Measurements from ENCODE around the gene NOP9.

NOP9 gene

DNA sequence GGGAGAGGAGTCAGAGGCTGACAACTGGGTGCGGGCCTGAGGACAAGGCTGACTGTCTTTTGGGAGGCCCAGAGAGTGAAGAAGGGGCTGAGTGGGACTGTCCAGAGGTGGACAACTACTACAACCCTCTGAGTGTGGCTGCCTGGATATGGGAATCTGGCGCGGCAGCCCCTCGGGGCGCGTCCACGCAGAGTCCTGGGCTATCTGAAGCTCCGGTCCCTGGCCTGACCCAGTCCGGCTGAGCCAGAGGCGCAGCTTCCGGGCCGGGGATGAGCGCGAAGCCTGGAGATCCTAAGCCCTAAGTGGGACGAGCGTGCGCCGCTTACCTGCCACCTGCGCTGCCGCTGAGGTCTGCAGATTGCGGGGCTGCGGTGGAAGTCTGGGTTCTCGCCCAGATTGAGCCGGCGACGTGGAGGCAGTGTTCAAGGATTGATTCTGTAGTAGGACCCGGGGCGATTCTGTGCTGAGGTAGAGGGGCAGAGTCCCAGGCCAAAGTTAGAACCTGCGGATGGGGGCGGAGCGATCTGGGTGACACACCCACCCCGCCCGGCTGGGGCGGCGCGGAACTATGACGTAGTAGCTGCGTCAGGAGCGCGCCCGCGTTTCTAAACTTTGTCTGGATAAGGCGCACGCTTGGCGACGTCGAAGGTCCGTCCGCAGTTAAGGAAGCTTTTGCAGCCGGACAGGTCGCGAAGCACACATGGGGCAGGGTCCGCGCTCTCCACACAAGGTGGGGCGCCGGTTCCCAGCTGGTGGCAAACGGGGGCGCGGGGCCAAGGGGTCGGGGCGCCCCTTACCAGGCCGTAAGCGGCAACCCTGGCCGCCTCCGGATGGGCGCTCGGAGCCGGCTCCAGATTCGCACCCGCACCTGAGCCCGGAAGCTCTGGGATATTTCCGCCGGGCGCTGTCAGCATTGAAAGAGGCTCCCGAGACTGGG lies at the start of gene NOP9, which contains the start of gene DHRS1:
NOP9 (plus strand) TSS at position 596 of the 937 bp plus-strand sequence; CDS start at position 701, 105 bp downstream.
DHRS1 (minus strand) TSS at position 526 of the 937 bp plus-strand sequence. CDS start 674 bp downstream, outside the sequence.
- peak; percentile 93 for DNase-seq

DNA sequence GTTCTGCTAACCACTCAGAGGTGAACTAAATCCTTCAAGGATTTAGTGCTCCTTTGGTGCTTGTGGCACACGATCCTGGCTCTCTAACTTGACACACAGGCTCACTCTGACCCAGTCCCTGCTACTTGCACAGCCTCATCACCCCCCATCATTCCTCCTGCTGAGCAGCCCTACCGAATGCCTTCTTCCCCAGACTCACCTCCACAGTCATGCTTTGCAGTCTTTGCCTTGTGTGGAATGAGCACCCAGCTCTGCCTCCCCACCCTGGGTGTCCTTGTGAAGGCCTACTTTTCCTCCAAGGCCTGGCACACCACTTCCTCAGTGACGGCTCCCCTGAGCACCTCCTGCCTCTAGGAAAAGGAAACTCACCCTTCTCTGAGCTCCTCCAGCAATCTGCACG lies 49.3 kb upstream of the NOP9 start:
- no peak for DNase-seq

DNA sequence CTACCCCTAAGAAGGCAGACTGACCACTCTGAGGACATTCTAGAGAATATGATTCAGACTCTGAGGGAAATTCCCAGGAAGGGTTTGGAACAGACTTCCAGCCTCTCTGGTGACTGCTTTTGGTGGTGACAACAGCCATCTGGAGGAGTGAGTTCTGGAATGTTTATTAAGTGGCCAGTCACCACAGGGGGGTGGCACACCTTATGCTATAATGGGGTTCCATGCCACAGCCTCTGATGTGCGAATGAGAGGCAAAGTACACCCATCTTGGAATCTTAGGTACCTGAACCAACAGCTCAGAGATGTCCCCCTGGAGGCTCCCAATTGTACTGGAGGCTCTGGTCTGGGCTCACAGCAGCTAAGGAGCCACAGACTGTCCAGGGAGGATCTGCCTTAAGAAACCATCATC lies 47.8 kb upstream of the NOP9 start:
- DNase-seq, result no peak

- DNase-seq, result no peak
Observed at GRCh38 chr14:24252289-24253124, 47.1 kb upstream of the NOP9 start.

- DNase-seq, result no peak
Observed at GRCh38 chr14:24253936-24254335, 45.7 kb upstream of the NOP9 start.

GRCh38 chr14:24254630-24255392 lies 44.8 kb upstream of the NOP9 start:
- no peak for DNase-seq

DNA sequence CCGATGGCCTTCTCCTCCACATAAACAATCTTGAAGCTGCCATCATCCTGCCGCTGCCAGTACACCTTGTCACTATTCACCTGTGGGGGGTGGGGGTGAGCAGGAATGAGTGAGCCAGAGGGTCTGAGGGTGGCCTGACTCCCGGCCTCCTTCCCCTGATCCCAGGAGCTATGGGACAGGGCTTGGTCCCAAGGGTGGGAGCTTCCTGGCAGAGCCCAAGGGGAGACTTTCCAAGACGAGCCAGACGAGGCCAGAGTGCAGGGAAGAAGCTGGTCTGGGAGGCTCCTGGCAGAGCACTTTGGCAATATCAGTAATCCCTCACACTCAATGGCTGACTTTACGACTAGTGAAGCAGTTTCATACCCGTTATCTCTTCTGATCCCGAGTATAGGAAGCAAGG lies 44.2 kb upstream of the NOP9 start:
- DNase-seq, result no peak

- no peak for DNase-seq
Observed at GRCh38 chr14:24255931-24256711, 43.5 kb upstream of the NOP9 start.

GRCh38 chr14:24256960-24257359 lies 42.7 kb upstream of the NOP9 start:
- no peak for DNase-seq

- DNase-seq, result no peak
Observed at GRCh38 chr14:24258119-24258518, 41.5 kb upstream of the NOP9 start.

DNA sequence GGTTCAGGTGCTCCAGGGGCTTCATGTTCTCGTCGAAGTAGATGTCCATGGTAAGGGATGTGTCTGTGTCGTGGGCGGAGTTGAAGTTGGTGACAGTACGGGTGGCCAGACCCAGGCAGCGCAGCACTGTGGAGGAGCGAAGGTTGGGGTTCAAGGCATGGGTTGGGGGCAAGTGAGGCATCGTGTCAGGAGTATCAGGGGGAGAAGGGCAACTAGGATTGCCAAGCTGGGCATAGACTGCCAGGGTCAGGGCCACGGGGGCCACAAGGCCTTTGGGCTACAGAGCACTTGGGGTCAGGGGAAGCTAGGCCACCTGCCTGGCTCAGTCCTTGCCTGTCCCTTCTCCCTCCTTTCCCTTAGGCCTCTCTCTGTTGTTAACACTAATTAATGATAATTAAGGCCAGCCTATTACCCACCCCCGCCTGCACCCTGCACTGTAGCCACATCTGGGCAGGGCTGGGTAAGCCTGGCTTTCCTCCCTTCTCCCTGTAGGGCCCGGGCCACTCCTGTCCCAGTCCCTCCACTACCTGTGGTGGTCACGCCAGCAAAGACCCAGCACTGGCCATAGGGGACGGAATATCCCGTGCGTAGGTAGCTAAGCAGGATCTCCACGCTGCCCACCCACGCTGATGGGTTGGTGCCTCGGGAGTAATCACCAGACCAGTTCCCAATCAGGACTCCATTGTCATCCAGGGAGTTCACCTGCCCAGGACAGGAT lies 40.9 kb upstream of the NOP9 start:
- no peak for DNase-seq

DNA sequence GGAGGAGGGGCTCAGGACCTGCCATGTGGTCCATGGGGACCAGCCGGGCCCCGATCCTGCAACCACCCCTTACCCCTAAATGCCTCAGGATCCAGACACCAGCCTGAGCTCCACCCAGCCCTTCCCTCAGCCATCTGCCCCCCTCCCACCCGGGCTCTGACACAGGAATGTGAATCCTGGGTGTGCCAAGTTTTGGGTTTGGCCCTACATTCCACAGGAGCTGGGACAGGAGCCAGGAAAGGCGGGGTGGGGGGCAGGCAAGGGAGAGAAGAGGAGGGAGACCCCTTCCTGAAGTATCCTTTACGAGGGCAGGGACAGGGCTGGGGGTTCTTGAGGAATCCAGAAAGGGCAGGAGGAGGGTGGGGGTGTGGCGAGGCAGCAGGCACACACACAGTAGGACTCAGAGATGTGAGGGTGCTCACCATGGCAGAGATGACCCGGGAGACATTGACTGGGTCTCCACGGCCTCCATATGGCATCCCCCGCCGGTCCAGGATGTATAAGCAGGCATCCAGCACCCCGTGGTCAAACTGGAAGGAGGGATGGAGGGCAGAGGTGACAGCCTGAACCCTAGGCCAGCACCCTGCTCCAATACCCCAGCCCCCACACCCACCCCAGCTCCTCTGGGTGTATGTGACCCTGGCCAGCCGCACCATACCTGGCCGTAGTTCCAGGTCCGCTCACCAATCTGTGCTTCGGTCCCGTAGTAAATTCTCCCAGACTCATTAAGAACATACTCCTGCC lies 40.2 kb upstream of the NOP9 start:
- no peak for DNase-seq

DNA sequence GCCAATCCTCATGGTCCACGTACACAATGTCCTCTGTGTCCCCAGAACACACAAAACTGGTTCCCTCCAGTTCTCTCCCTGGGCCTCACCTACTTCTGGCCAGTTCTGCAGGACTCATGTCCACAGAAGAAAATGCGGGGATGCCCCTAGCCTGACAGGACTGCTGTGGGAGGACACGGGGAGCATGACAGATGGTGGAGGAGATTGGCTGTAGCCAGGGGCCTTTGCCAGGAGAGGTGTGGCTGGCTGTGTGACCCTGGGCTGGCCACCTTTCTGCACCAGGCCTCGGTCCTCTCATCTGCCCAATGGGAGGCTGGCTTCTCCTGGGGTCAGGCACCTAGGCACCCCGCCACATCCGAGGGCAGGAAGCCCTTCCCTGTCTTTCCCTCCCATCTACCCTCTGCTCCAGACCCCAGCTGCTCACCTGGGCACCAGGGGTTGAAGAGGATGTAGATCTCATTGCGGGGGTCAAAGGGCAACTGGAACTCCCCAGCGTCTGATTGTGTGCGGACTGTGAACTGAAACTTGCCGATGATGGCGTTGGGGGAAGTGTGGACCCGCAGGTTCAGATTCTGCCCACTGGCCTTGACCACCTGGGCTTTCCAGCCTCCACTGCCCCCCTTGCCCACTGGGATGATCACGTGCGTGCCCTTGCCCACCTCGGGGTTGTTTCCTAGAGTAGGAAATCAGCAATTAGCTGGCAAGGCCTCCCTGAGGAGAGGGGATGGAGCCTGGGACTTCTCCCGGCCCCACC lies 39.4 kb upstream of the NOP9 start:
- no peak for DNase-seq

GRCh38 chr14:24260780-24261157 lies 38.9 kb upstream of the NOP9 start:
- no peak for DNase-seq

GRCh38 chr14:24261256-24261968 lies 38.2 kb upstream of the NOP9 start:
- DNase-seq, result no peak

GRCh38 chr14:24261969-24262327 lies 37.7 kb upstream of the NOP9 start:
- DNase-seq, result no peak

GRCh38 chr14:24262821-24263733 lies 36.6 kb upstream of the NOP9 start, which contains the start of gene TGM1:
Gene TGM1, minus strand, starts transcription at chr14:24263177. Its CDS starts 825 bp downstream, at chr14:24262352.
- no peak for DNase-seq

DNA sequence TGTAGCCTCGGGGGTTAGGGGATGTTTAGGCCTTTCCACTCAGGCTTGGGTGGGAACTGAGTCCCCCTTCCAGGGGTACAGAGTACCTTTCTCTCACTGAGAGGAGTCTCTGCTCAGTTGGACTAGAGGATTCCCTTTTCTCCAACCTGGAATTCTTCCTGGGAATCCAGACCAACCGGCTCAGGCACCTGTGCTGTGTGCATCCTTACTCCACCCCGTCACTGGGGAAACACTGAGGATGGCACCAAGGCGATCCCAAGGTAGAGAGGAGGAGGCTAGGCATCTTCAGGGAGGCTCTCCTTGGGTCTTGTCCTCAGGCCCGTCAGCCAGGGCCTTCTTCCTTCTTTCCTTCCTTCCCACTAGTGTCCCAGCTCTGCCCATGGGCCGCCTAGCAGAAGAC lies 35.8 kb upstream of the NOP9 start:
- no peak for DNase-seq

Data from stimulated activated CD4-positive, alpha-beta T cell treated with anti-CD3 and anti-CD28 coated beads, Interleukin-15, amount 100 ng/mL, for 24 hours (primary cell).